ENCODE data around the gene ZNF682.
"Not testable (repeated sequence)": the region's sequence is repeated elsewhere in the genome, so short reads cannot be mapped to it uniquely, and the experiment has no call there.

ZNF682 gene

DNA sequence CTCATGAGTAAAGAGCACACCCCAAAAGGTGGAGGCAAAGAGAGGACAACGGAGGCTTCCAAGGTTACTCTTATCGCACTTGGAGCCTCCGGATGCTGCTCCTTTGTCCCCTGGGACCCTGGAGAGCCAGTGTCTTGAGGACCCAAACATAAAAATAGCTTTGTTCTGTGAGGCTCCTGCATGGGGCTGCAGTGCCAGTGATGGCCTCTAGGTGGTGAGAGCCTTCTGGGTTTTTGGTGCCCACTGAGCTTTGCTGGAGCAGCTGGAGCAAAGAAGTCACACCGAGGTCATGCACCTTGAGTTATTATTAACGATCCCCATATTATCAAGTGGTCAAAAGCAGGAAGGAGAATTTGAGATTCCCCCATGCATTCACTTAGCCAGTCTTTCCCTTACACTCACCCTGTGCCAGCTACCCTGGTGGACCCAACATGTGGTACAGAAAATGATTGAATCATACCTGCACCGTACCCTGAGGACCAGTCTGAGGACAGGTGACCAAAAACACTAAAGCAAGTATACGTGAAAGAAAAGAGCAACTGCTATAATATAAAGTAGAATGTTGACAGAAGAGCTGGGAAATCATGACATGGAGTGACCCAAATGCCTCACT, 41.5 kb downstream of the ZNF682 start:
- no peak for DNase-seq

DNA sequence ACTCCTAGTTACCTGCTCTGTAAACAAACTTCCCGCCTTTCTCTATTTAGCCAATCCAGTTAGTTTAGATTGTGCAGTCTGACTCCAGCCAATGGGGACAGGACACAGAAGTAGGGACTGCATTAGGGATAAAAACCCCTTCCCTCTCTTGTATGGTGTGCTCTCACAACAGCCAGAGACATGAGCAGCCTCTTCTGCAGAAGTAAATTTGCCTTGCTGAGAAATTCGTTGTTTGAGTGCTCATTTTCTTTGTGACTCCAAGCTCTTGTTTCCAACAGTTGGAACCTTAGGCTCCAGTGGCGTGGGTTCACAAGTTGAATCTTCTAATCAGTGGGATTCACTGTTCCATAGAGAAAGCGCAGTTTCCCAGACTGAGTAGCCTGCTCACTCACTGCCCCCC, 72.4 kb downstream of the ZNF682 start:
- no peak for DNase-seq

GRCh38 chr19:19966126-19966525, 73.2 kb downstream of the ZNF682 start:
- not testable (repeated sequence) for DNase-seq

DNA sequence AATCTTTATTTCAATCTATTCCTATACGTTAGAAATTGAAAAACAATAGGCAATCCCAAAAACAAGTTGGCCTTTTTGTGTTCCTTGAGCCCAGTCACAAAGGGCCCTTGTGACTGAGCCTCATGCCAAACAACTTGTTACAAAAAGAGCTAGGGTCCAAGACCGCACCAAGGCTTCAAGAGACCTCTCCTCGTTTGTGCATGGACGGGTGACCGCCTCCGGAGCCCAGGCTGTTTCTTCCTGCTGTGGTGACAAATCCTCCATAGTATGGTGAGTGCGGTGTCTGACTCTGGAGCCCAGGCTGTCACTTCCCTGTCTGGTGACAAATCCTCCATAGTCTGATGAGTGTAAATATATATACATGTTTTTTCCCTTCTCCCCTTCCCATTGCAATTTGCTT, 74.9 kb downstream of the ZNF682 start:
- DNase-seq = no peak

- DNase-seq = peak; percentile 44
Observed at GRCh38 chr19:19959151-19959799, 80.0 kb downstream of the ZNF682 start.

DNA sequence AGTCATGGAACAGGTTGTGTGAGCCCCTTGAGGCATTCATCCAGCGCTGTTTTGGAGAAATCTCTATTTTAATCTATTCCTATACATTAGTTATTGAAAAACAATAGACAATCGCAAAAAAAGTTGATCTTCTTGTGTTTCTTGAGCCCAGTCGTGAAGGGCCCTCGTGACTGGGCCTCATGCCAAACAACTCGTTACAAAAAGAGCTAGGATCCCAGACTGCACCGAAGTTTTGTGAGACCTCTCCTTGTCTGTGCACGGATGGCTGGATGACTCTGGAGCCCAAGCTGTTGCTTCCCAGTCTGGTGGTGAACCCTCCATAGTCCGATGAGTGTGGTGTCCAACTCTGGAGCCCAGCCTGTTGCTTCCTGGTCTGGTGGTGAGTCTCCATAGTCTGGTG, 81.5 kb downstream of the ZNF682 start:
- not testable (repeated sequence) for DNase-seq

DNA sequence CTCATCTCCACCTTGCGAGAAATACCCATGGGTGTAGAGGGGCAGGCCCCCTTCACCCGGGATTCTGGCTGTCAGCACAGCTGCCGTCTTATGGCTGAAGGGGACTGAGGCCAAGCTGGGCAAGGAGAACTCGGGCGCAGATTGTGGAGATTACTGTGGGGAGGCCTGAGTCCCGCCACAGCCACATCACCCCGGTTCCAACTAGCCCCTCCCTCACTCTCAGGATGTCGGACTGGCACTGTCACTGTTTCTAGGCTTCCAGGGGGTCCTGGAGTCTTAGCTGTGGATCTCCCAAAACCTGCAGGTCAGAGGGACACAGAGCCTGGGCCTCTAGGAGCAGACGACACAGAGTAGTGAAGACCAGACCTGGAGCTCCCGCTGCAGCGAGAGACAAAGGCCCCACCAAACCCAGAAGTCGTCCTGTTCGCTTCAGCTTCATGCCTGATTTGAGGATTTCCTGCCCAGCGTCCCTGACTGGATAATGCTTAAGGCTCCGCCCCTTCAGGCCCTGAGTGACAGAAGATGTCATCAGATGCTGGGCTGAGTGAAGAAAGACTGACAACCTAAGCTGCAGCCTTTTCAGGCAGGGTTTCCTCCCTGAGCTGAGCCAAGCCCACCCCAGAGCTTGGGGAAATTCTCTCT, 82.8 kb downstream of the ZNF682 start:
- no peak for DNase-seq

DNA sequence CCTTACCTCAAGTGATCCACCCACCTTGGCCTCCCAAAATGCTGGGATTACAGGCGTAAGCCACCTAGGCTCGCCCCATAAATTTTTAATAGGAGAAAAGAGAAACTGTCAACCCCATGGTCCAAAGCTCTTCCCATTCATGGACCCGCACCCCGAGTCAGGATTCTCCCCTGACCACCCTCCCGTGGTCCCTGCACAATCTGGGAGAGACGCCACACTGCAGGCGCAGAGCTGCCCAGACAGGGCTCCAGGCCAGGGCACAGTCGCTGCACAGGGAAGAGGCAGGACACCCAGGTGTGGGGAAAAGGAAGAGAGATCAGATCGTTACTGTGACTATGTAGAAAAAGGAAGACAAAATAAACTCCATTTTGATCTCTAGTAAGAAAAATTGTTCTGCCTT, 84.1 kb downstream of the ZNF682 start:
- DNase-seq = no peak

Measured in fibroblast of skin of back (primary cell).